Measurements from ENCODE around the gene HHAT. TPM values are rescaled to one million over a fixed set of nuclear protein-coding genes. Genes with fewer than 3 reads are reported as not detected.

Gene HHAT
- total RNA-seq, 2 donors from 2014 or later = 7.5 to 9.2 TPM

- H3K27me3 Mint-ChIP-seq = no peaks in the 10 kb centered on the region
- no peak for ATAC-seq
- H3K27ac Mint-ChIP-seq = no peak overlapping the region
- H3K4me1 Mint-ChIP-seq = no peaks in the 10 kb centered on the region
- H3K4me3 Mint-ChIP-seq = no peak overlapping the region
- H3K36me3 Mint-ChIP-seq (ENCODE audit: low read depth) = peaks cover 5% of the 10 kb centered on the region
- H3K9me3 ChIP-seq (ENCODE audit: control insufficient read depth, low read length, poor library complexity, severe bottlenecking) = no peaks in the 10 kb centered on the region
- DNase-seq = no peak
Measured at GRCh38 chr1:210482491-210482890, 153.8 kb downstream of the HHAT start.

- no peaks in the 10 kb centered on the region for H3K27me3 Mint-ChIP-seq
- ATAC-seq = no peak
- DNase-seq = no peak
- H3K27ac Mint-ChIP-seq = no peak overlapping the region
- H3K4me3 Mint-ChIP-seq = no peak overlapping the region
- no peaks in the 10 kb centered on the region for H3K9me3 ChIP-seq (ENCODE audit: control insufficient read depth, low read length, poor library complexity, severe bottlenecking)
- peaks cover 6% of the 10 kb centered on the region for H3K36me3 Mint-ChIP-seq (ENCODE audit: low read depth)
- no peaks in the 10 kb centered on the region for H3K4me1 Mint-ChIP-seq
Measured at GRCh38 chr1:210482945-210483617, 154.4 kb downstream of the HHAT start.

- H3K27ac Mint-ChIP-seq = no peak overlapping the region
- H3K36me3 Mint-ChIP-seq (ENCODE audit: low read depth) = peaks cover 8% of the 10 kb centered on the region
- ATAC-seq = no peak
- no peaks in the 10 kb centered on the region for H3K27me3 Mint-ChIP-seq
- H3K4me1 Mint-ChIP-seq = no peaks in the 10 kb centered on the region
- no peak overlapping the region for H3K4me3 Mint-ChIP-seq
- DNase-seq = no peak
- H3K9me3 ChIP-seq (ENCODE audit: control insufficient read depth, low read length, poor library complexity, severe bottlenecking) = no peaks in the 10 kb centered on the region
Measured at GRCh38 chr1:210483821-210484220, 155.1 kb downstream of the HHAT start.

DNA sequence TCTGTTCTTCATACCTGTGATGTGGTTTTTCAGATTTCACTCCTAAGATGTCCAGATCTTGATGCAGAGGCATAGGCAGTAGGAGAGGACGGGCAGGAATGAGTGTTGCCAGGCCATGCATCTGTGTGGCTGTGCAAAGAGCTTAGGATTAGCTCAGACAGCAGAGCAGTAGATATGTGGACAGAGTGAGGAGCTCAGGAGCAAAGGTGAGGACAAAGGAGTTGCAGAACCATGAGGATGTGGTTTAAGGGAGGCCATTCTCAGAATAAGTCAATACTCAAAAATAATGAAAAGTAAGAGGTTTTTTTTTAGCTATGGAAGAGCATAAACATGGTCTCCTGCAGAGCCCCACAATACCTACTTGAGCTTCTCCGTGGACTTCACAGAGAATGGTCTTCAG lies 158.3 kb downstream of the HHAT start:
- Mint-ChIP-seq H3K27me3 (no peaks in the 10 kb centered on the region), H3K27ac (no peak overlapping the region), H3K4me3 (no peak overlapping the region), H3K4me1 (no peaks in the 10 kb centered on the region), H3K36me3 (ENCODE audit: low read depth) (peaks cover 3% of the 10 kb centered on the region)
- no peak for DNase-seq
- H3K9me3 ChIP-seq (ENCODE audit: control insufficient read depth, low read length, poor library complexity, severe bottlenecking) = no peaks in the 10 kb centered on the region
- no peak for ATAC-seq

DNA sequence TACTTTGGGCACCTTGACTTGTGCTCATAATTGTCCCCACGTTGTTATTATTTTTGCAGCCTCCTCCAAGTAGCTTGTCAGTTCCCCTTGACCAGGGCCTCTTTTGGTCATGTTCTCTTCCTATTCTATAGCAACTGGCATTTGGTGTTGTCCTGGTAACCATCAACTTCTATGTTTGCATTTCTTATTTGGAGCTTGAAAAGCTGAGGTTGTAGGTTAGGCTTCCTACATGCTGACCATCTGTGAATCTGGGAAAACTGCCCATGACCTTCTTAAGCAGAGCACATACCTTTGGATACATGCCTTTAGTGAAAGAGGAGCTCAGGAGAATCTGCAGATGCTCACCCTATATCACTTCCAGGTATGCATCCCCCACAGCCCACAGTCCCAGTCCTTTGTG lies 160.8 kb downstream of the HHAT start:
- no peaks in the 10 kb centered on the region for H3K4me1 Mint-ChIP-seq
- H3K27ac Mint-ChIP-seq = no peak overlapping the region
- no peaks in the 10 kb centered on the region for H3K9me3 ChIP-seq (ENCODE audit: control insufficient read depth, low read length, poor library complexity, severe bottlenecking)
- DNase-seq (no peak), ATAC-seq (no peak)
- no peaks in the 10 kb centered on the region for H3K27me3 Mint-ChIP-seq
- no peak overlapping the region for H3K4me3 Mint-ChIP-seq
- H3K36me3 Mint-ChIP-seq (ENCODE audit: low read depth) = peaks cover 3% of the 10 kb centered on the region

DNA sequence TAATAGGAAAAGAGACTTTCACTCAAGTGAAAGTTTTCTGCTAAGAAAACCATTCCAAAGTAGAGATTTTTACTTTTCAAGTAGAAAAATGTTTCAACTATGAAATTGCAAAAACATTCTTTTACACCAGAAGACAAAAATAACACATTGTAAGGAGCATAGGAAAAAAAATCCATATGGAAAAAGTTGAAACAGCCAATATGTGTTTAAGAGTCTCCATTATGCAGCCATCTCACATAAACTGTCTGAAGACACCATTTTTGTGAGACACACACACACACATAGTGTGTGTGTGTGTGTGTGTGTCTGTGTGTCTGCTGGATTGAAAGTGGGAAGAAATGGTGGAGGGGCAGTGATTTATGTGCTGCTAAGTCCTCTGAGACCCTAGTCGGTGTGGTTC lies 162.1 kb downstream of the HHAT start:
- Mint-ChIP-seq H3K27me3 (no peaks in the 10 kb centered on the region), H3K4me1 (no peaks in the 10 kb centered on the region), H3K27ac (no peak overlapping the region), H3K4me3 (no peak overlapping the region), H3K36me3 (ENCODE audit: low read depth) (peaks cover 3% of the 10 kb centered on the region)
- DNase-seq (no peak), ATAC-seq (no peak)
- H3K9me3 ChIP-seq (ENCODE audit: control insufficient read depth, low read length, poor library complexity, severe bottlenecking) = no peaks in the 10 kb centered on the region

- H3K36me3 Mint-ChIP-seq (ENCODE audit: low read depth) = no peaks in the 10 kb centered on the region
- H3K4me1 Mint-ChIP-seq = no peaks in the 10 kb centered on the region
- H3K4me3 Mint-ChIP-seq = no peak overlapping the region
- no peaks in the 10 kb centered on the region for H3K27me3 Mint-ChIP-seq
- H3K27ac Mint-ChIP-seq = no peak overlapping the region
- ATAC-seq (no peak), DNase-seq (no peak)
- no peaks in the 10 kb centered on the region for H3K9me3 ChIP-seq (ENCODE audit: control insufficient read depth, low read length, poor library complexity, severe bottlenecking)
Measured at GRCh38 chr1:210496063-210496462, 167.4 kb downstream of the HHAT start.

- ATAC-seq (no peak), DNase-seq (no peak)
- Mint-ChIP-seq H3K4me1 (no peaks in the 10 kb centered on the region), H3K36me3 (ENCODE audit: low read depth) (no peaks in the 10 kb centered on the region), H3K4me3 (no peak overlapping the region), H3K27ac (no peak overlapping the region), H3K27me3 (no peaks in the 10 kb centered on the region)
- H3K9me3 ChIP-seq (ENCODE audit: control insufficient read depth, low read length, poor library complexity, severe bottlenecking) = no peaks in the 10 kb centered on the region
Measured at GRCh38 chr1:210499956-210500355, 171.3 kb downstream of the HHAT start.

DNA sequence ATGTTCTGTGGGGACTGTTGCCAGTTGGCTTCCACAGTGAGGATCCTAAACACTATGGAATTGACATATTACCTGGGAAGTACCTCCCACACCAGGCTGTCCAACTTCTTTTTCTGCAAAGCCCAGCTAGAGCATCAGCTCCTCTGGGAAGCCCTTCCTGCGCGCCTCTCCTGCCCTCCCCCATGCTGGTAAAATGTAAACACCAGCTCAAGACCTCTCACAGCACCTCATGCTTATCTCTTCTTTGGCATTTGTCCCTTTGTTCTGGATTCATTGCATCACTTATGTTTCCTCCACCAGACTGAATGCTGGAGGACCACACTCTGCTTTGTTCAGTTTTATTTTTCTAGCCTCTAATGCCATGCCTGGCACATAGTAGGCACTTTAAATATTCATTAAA lies 172.1 kb downstream of the HHAT start:
- no peaks in the 10 kb centered on the region for H3K9me3 ChIP-seq (ENCODE audit: control insufficient read depth, low read length, poor library complexity, severe bottlenecking)
- ATAC-seq = no peak
- no peaks in the 10 kb centered on the region for H3K36me3 Mint-ChIP-seq (ENCODE audit: low read depth)
- no peaks in the 10 kb centered on the region for H3K4me1 Mint-ChIP-seq
- no peak overlapping the region for H3K4me3 Mint-ChIP-seq
- no peak for DNase-seq
- no peak overlapping the region for H3K27ac Mint-ChIP-seq
- H3K27me3 Mint-ChIP-seq = no peaks in the 10 kb centered on the region

- ATAC-seq (no peak), DNase-seq (no peak)
- Mint-ChIP-seq H3K27ac (no peak overlapping the region), H3K4me1 (no peaks in the 10 kb centered on the region), H3K27me3 (no peaks in the 10 kb centered on the region), H3K4me3 (no peak overlapping the region), H3K36me3 (ENCODE audit: low read depth) (no peaks in the 10 kb centered on the region)
- no peaks in the 10 kb centered on the region for H3K9me3 ChIP-seq (ENCODE audit: control insufficient read depth, low read length, poor library complexity, severe bottlenecking)
Measured at GRCh38 chr1:210504286-210504685, 175.6 kb downstream of the HHAT start.

DNA sequence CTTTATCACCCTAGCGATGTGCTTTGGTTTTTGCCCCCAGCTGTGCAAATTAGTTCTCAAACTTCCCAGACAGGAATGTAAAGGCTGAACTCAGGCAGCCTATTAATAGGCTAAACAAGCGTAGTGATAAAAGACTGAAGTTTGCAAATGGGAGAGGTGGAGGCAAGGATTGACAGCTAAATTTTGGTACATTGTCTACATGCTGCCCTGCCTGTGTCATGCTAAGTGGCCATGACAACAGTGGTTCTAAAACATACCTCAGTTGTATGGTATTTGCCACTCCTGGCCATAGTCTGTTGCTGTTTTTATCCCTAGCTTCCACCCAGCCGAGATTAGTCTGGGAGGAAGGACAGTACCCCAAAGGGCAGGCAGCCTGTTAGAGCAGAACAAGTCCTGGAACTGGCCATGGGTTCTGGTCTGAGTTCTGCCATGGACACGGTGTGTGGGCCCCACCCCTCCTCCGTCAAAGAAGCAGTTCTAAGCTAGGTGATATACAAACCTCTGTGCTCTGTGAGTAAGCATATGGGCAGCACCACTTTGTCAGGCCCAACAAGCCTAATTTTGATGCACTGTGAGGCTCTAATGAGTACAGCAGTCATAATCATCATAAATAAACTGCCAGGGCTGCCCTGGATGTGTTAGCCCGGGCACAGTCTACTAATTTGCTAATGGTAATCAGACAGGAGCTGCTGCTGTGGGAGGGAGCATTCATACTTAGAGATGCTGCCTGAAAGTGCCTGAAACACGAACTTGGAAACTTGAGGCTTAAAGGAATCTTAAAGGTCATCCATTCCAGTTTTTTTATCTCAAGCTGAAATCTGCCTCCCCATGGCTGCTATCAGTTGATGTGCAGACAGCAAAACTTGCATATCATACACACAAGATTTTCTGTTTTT lies 177.1 kb downstream of the HHAT start:
- Mint-ChIP-seq H3K27me3 (no peaks in the 10 kb centered on the region), H3K4me3 (no peak overlapping the region), H3K4me1 (peaks cover 8% of the 10 kb centered on the region), H3K36me3 (ENCODE audit: low read depth) (no peaks in the 10 kb centered on the region), H3K27ac (no peak overlapping the region)
- no peaks in the 10 kb centered on the region for H3K9me3 ChIP-seq (ENCODE audit: control insufficient read depth, low read length, poor library complexity, severe bottlenecking)
- DNase-seq (no peak), ATAC-seq (no peak)

- DNase-seq = no peak
- H3K36me3 Mint-ChIP-seq (ENCODE audit: low read depth) = no peaks in the 10 kb centered on the region
- no peak overlapping the region for H3K4me3 Mint-ChIP-seq
- no peaks in the 10 kb centered on the region for H3K27me3 Mint-ChIP-seq
- no peak overlapping the region for H3K27ac Mint-ChIP-seq
- H3K9me3 ChIP-seq (ENCODE audit: control insufficient read depth, low read length, poor library complexity, severe bottlenecking) = no peaks in the 10 kb centered on the region
- H3K4me1 Mint-ChIP-seq = peaks cover 8% of the 10 kb centered on the region
- no peak for ATAC-seq
Measured at GRCh38 chr1:210506689-210507088, 178.0 kb downstream of the HHAT start.

- H3K4me3 Mint-ChIP-seq = no peak overlapping the region
Measured at GRCh38 chr1:210516092-210516656, 187.5 kb downstream of the HHAT start.

More at GRCh38 chr1:210516092-210516656, 187.5 kb downstream of the HHAT start:
- DNase-seq = no peak
- Mint-ChIP-seq H3K36me3 (ENCODE audit: low read depth) (peaks cover 6% of the 10 kb centered on the region), H3K4me1 (no peaks in the 10 kb centered on the region), H3K27ac (no peak overlapping the region), H3K27me3 (no peaks in the 10 kb centered on the region)
- ATAC-seq = no peak
- no peaks in the 10 kb centered on the region for H3K9me3 ChIP-seq (ENCODE audit: control insufficient read depth, low read length, poor library complexity, severe bottlenecking)
